SK-N-SH (cell line): ENCODE measurements around the gene GPRC5B.

Experiments
- CTCF ChIP-seq: fragments of 200-600 bp; sonication (generic); IDR thresholded peaks from 2 replicates; pipeline ENCODE4 v1.6.1; 2017; ENCODE audit warnings: antibody characterized with exemption, mild to moderate bottlenecking, moderate library complexity
- FOXM1 ChIP-seq: IDR thresholded peaks from 2 replicates; pipeline ENCODE4 v1.4.0; 2012; ENCODE audit warnings: low read depth, mild to moderate bottlenecking
- GATA2 ChIP-seq: sonication (generic); formaldehyde crosslinking; IDR thresholded peaks from 2 replicates; pipeline ENCODE4 v1.5.0; 2020; ENCODE audit warnings: mild to moderate bottlenecking, missing genetic modification reagents
- POLR2AphosphoS5 ChIP-seq: IDR thresholded peaks from 2 replicates; pipeline ENCODE4 v1.6.1; 2012; ENCODE audit warnings: low read depth, low read length

- TF ChIP-seq GATA2: no peak
- TF ChIP-seq CTCF: no peak
- no peak for TF ChIP-seq FOXM1
- no peak for TF ChIP-seq POLR2AphosphoS5
Measured at GRCh38 chr16:19822533-19822932, 62.1 kb downstream of the GPRC5B start.
